ENCODE results near the gene INPPL1.

INPPL1 gene

DNA sequence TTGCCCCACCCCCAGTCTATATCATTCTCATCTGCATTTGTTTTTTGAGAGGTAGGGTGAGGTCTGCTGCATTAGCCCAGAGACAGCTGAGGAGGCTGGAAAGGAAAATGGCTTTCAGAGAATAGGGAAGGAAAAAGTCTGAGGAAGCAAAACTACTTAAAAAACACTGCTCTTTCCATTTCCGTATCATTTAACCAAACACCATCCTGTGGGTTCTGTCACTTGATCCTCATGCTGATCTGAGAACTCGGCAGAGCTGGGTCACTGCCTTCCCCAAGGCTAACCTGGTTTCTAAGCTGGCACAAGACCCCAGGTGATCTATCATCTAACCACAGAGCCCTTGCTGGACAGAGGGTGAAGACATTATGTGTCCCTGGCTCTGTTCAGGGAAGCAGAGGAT is 6.7 kb upstream of the INPPL1 start:
- H3K4me3 ChIP-seq (ENCODE audit: control insufficient read depth, low read depth, low read length), result no peak overlapping the region
- TF ChIP-seq, protein P1, sequence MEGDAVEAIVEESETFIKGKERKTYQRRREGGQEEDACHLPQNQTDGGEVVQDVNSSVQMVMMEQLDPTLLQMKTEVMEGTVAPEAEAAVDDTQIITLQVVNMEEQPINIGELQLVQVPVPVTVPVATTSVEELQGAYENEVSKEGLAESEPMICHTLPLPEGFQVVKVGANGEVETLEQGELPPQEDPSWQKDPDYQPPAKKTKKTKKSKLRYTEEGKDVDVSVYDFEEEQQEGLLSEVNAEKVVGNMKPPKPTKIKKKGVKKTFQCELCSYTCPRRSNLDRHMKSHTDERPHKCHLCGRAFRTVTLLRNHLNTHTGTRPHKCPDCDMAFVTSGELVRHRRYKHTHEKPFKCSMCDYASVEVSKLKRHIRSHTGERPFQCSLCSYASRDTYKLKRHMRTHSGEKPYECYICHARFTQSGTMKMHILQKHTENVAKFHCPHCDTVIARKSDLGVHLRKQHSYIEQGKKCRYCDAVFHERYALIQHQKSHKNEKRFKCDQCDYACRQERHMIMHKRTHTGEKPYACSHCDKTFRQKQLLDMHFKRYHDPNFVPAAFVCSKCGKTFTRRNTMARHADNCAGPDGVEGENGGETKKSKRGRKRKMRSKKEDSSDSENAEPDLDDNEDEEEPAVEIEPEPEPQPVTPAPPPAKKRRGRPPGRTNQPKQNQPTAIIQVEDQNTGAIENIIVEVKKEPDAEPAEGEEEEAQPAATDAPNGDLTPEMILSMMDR (IDR thresholded peaks at IDR 0.05; ENCODE audit: control insufficient read depth, insufficient read depth, low read depth, low read length, missing control alignments), result no peak
- DNase-seq (ENCODE audit: low read depth), result no peak

DNA sequence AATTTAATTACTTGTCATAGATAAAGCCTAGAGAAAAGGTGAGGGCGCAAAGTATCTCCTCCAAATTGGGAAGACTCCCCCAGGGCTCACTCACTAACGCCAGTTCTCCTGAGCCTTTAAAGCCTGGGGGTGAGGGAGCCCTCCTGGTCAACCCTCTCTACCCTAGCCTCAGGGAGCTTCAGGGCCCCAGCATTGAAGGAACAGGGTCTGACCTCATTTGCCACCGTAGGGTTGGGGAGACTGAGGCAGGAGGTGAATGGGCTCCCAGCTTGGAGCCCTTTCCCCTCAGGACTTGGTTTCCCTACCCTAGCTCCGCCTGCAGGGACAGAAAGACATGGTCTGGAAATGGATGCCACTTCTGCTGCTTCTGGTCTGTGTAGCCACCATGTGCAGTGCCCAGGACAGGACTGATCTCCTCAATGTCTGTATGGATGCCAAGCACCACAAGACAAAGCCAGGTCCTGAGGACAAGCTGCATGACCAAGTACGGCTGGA is 6.3 kb upstream of the INPPL1 start:
- H3K4me3 ChIP-seq (ENCODE audit: control insufficient read depth, low read depth, low read length), result no peak overlapping the region
- TF ChIP-seq, protein P1 (IDR thresholded peaks at IDR 0.05; ENCODE audit: control insufficient read depth, insufficient read depth, low read depth, low read length, missing control alignments), result no peak
- DNase-seq (ENCODE audit: low read depth), result no peak

GRCh38 chr11:72220696-72221363 is 3.7 kb upstream of the INPPL1 start:
- H3K4me3 ChIP-seq (ENCODE audit: control insufficient read depth, low read depth, low read length), result no peak overlapping the region
- DNase-seq (ENCODE audit: low read depth), result no peak

GRCh38 chr11:72221386-72222075 is 3.0 kb upstream of the INPPL1 start:
- H3K4me3 ChIP-seq (ENCODE audit: control insufficient read depth, low read depth, low read length), result no peak overlapping the region
- DNase-seq (ENCODE audit: low read depth), result no peak
- TF ChIP-seq, protein P1 (IDR thresholded peaks at IDR 0.05; ENCODE audit: control insufficient read depth, insufficient read depth, low read depth, low read length, missing control alignments), result no peak

More at GRCh38 chr11:72220696-72221363, 3.7 kb upstream of the INPPL1 start:
- TF ChIP-seq, protein P1 (IDR thresholded peaks at IDR 0.05; ENCODE audit: control insufficient read depth, insufficient read depth, low read depth, low read length, missing control alignments), result no peak

- no peak for DNase-seq (ENCODE audit: low read depth)
- H3K4me3 ChIP-seq (ENCODE audit: control insufficient read depth, low read depth, low read length), result peak overlapping the region; percentile 92
- TF ChIP-seq, protein P1 (IDR thresholded peaks at IDR 0.05; ENCODE audit: control insufficient read depth, insufficient read depth, low read depth, low read length, missing control alignments), result no peak
These were observed 2.3 kb upstream of the INPPL1 start for GRCh38 chr11:72222106-72222891.

DNA sequence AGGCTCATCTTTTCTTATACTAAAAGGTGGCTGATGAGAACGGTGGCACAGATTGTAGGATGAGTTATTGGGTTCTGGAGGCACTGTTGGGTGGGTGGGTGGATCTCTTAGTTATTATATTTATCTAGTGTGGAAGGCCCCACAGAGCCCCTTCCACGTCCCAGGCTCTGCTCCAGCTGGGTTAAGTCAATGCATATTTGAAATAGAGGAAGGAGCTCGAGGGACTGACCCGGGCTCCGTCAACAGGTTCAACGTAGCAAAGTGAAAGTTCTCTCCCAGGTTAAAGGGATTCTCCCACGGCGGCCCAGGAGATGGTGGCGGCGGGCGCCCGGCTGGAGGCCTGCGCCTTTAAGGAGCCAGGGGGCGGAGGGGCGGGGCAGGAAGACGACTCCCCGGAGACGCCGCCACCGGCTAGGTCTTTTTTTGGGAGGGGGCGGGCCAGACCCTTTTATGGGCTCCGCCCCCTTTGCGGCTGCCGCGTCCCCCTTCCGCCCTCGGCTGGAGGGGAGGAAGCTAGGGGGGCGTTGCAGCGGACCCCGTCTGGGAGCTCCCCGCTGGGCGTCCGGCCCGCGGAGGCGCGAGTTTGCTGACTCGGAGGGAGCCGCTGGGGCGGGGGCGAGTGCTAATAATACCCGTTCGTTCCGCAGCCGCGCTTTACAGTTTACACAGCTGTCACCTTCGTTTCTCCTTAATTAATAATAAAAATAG is 1.5 kb upstream of the INPPL1 start:
- peak; percentile 53 for DNase-seq (ENCODE audit: low read depth)
- TF ChIP-seq, protein P1 (IDR thresholded peaks at IDR 0.05; ENCODE audit: control insufficient read depth, insufficient read depth, low read depth, low read length, missing control alignments), result peak; percentile 24
- H3K4me3 ChIP-seq (ENCODE audit: control insufficient read depth, low read depth, low read length), result peak overlapping the region; percentile 92
